Trophoblast cell (in vitro differentiated cells and primary cell): Measurements from ENCODE around the gene C19orf25. TPM values are rescaled to one million over a fixed set of nuclear protein-coding genes. Genes with fewer than 3 reads are reported as not detected.

Source experiments
- DNase-seq, 2 donors: peaks; one replicate each; pipeline ENCODE4 v3.0.0-alpha.2; 2016
- H2AFZ ChIP-seq: 2 replicates; pipeline ENCODE4 v1.6.1; 2013; ENCODE audit warnings: low read length, moderate library complexity, mild to moderate bottlenecking; ENCODE audit not compliant: insufficient read depth, poor library complexity
- H2AK5ac ChIP-seq: 2 replicates; pipeline ENCODE4 v1.6.1; 2013; ENCODE audit warnings: mild to moderate bottlenecking, low read length
- H2BK120ac ChIP-seq: 2 replicates; pipeline ENCODE4 v1.6.1; 2013; ENCODE audit warnings: low read length, mild to moderate bottlenecking, moderate library complexity; ENCODE audit not compliant: insufficient read depth, poor library complexity
- H2BK12ac ChIP-seq: 2 replicates; pipeline ENCODE4 v1.6.1; 2013; ENCODE audit warnings: mild to moderate bottlenecking, low read length, moderate library complexity
- H2BK5ac ChIP-seq: 2 replicates; pipeline ENCODE4 v1.6.1; 2013; ENCODE audit warnings: low read length, low read depth, moderate library complexity, mild to moderate bottlenecking; ENCODE audit not compliant: poor library complexity
- H3K14ac ChIP-seq: 2 replicates; pipeline ENCODE4 v1.6.1; 2013; ENCODE audit warnings: mild to moderate bottlenecking, low read length
- H3K18ac ChIP-seq: 2 replicates; pipeline ENCODE4 v1.6.1; 2013; ENCODE audit warnings: mild to moderate bottlenecking, low read length
- H3K23ac ChIP-seq: 2 replicates; pipeline ENCODE4 v1.6.1; 2013; ENCODE audit warnings: low read length
- H3K27ac ChIP-seq: 2 replicates; pipeline ENCODE4 v1.5.1; 2013; ENCODE audit warnings: low read depth, mild to moderate bottlenecking, inconsistent platforms, low read length, moderate library complexity
- H3K27me3 ChIP-seq: 2 replicates; pipeline ENCODE4 v1.6.1; 2013; ENCODE audit warnings: inconsistent platforms, mild to moderate bottlenecking, low read length, moderate library complexity; ENCODE audit not compliant: insufficient read depth
- H3K36me3 ChIP-seq, 2 experiments: 1 replicate in 1 of 2; 2 replicates in 1 of 2; pipeline ENCODE4 v1.6.1; 2013; ENCODE audit warnings: low read length in 2 of 2, mild to moderate bottlenecking in 2 of 2, moderate library complexity in 1 of 2; ENCODE audit not compliant: insufficient read depth in 2 of 2, control insufficient read depth in 1 of 2
- H3K4ac ChIP-seq: 2 replicates; pipeline ENCODE4 v1.6.1; 2013; ENCODE audit warnings: low read depth, mild to moderate bottlenecking, low read length, moderate library complexity
- H3K4me1 ChIP-seq, 2 experiments: 1 replicate in 1 of 2; 2 replicates in 1 of 2; pipeline ENCODE4 v1.6.1; 2013; ENCODE audit warnings: low read length in 2 of 2, mild to moderate bottlenecking in 2 of 2, moderate library complexity in 1 of 2; ENCODE audit not compliant: insufficient read depth in 2 of 2, control insufficient read depth in 1 of 2
- H3K4me2 ChIP-seq: 2 replicates; pipeline ENCODE4 v1.6.1; 2013; ENCODE audit warnings: inconsistent platforms, mild to moderate bottlenecking, low read length, moderate library complexity
- H3K4me3 ChIP-seq: 2 replicates; pipeline ENCODE4 v1.5.1; 2013; ENCODE audit warnings: mild to moderate bottlenecking, low read depth, low read length, inconsistent platforms
- H3K79me1 ChIP-seq: one replicate; pipeline ENCODE4 v1.6.1; 2013; ENCODE audit warnings: low read length
- H3K79me2 ChIP-seq: 2 replicates; pipeline ENCODE4 v1.6.1; 2013; ENCODE audit warnings: low read length, mild to moderate bottlenecking; ENCODE audit not compliant: control insufficient read depth, insufficient read depth, poor library complexity
- H3K9ac ChIP-seq: 2 replicates; pipeline ENCODE4 v1.6.1; 2013; ENCODE audit warnings: mild to moderate bottlenecking, low read length
- H3K9me3 ChIP-seq: 2 replicates; pipeline ENCODE4 v1.6.1; 2013; ENCODE audit warnings: low read depth, mild to moderate bottlenecking, control low read depth, inconsistent platforms, low read length; ENCODE audit not compliant: insufficient read depth
- H4K12ac ChIP-seq: 2 replicates; pipeline ENCODE4 v1.6.1; 2013; ENCODE audit warnings: low read depth, mild to moderate bottlenecking, low read length, moderate library complexity
- H4K8ac ChIP-seq: 2 replicates; pipeline ENCODE4 v1.6.1; 2013; ENCODE audit warnings: low read depth, mild to moderate bottlenecking, low read length, moderate library complexity
- H4K91ac ChIP-seq: one replicate; pipeline ENCODE4 v1.6.1; 2013; ENCODE audit warnings: low read depth, mild to moderate bottlenecking, low read length, moderate library complexity
- whole genome bisulfite sequencing: extraction: QIAGEN DNeasy Blood & Tissue Kit; methylation state at CpG from one replicate; pipeline ENCODE4 v1.1.7; 2013; ENCODE audit warnings: missing lambda C conversion rate; ENCODE audit not compliant: insufficient read length, insufficient coverage; ENCODE audit errors: extremely low coverage; 5-methylcytosine and 5-hydroxymethylcytosine counted together
- polyA plus RNA-seq: library from polyadenylated mRNA; stranded (reverse); fragments of 200-250 nt; gene quantifications from 2 replicates; pipeline ENCODE4 v1.2.3, GENCODE V29; 2013

C19orf25 gene
- polyA plus RNA-seq = 20.9 and 21.6 TPM in 2 replicates

- Histone ChIP-seq H3K4me1 (peaks cover 0 to 4% of the 10 kb centered on the region in 2 experiments), H2AFZ (peak within 1 kb of the TSS; percentile 62), H2BK120ac (peak within 1 kb of the TSS; percentile 39), H4K91ac (peak within 1 kb of the TSS; percentile 68), H3K18ac (peak within 1 kb of the TSS; percentile 36), H3K27me3 (no peaks in the 10 kb centered on the region), H3K27ac (peak within 1 kb of the TSS; percentile 76), H3K4ac (peak within 1 kb of the TSS; percentile 90), H3K79me1 (peaks cover 8% of the 10 kb centered on the region), H3K9ac (peak within 1 kb of the TSS; percentile 55), H3K79me2 (peaks cover 4% of the 10 kb centered on the region), H3K9me3 (no peaks in the 10 kb centered on the region), H3K36me3 (peaks cover 11 to 23% of the 10 kb centered on the region in 2 experiments), H3K4me3 (peak within 1 kb of the TSS; percentile 94), H2BK5ac (peak within 1 kb of the TSS; percentile 19), H2AK5ac (peak within 1 kb of the TSS; percentile 17), H3K23ac (no peak within 1 kb of the TSS), H4K12ac (peak within 1 kb of the TSS; percentile 45), H3K4me2 (peak within 1 kb of the TSS; percentile 97), H4K8ac (peak within 1 kb of the TSS; percentile 82), H3K14ac (peak within 1 kb of the TSS; percentile 62), H2BK12ac (no peak within 1 kb of the TSS)
- peak; percentile 94 to 96 for DNase-seq
- WGBS = no CpG with 5 or more reads among the region's 71 CpGs
These were observed at the start of gene C19orf25 for GRCh38 chr19:1478934-1479707. Gene C19orf25, minus strand, starts transcription at chr19:1479215. Its CDS starts 312 bp downstream, at chr19:1478903.

- no peak overlapping the region for H3K4ac ChIP-seq
- H3K79me1 ChIP-seq = no peaks in the 10 kb centered on the region
- no peak overlapping the region for H3K23ac ChIP-seq
- H4K12ac ChIP-seq = no peak overlapping the region
- no peak overlapping the region for H3K4me2 ChIP-seq
- no peaks in the 10 kb centered on the region for H3K79me2 ChIP-seq
- peaks cover 20% of the 10 kb centered on the region for H3K27me3 ChIP-seq
- no peak overlapping the region for H2BK5ac ChIP-seq
- H4K8ac ChIP-seq = no peak overlapping the region
- WGBS = no CpG with 5 or more reads among the region's 27 CpGs
- no peak overlapping the region for H3K9ac ChIP-seq
- no peak overlapping the region for H3K14ac ChIP-seq
- peak in 1 of 2 donors; percentile 28 for DNase-seq
- H2AFZ ChIP-seq = no peak overlapping the region
- no peak overlapping the region for H3K4me3 ChIP-seq
- no peaks in the 10 kb centered on the region for H3K36me3 ChIP-seq
- H3K18ac ChIP-seq = no peak overlapping the region
- no peak overlapping the region for H2AK5ac ChIP-seq
- H2BK12ac ChIP-seq = no peak overlapping the region
- H3K9me3 ChIP-seq = peaks cover 20% of the 10 kb centered on the region
- no peak overlapping the region for H3K27ac ChIP-seq
- H3K4me1 ChIP-seq = no peaks in the 10 kb centered on the region
- H4K91ac ChIP-seq = no peak overlapping the region
- no peak overlapping the region for H2BK120ac ChIP-seq
These were observed 48.8 kb upstream of the C19orf25 start for GRCh38 chr19:1527650-1528309.

- Histone ChIP-seq H3K18ac (no peak overlapping the region), H3K27ac (no peak overlapping the region), H3K23ac (no peak overlapping the region), H2BK120ac (no peak overlapping the region), H3K9me3 (peaks cover 20% of the 10 kb centered on the region), H3K79me1 (no peaks in the 10 kb centered on the region), H4K91ac (no peak overlapping the region), H3K36me3 (no peaks in the 10 kb centered on the region), H2BK12ac (no peak overlapping the region), H3K14ac (no peak overlapping the region), H3K9ac (no peak overlapping the region), H2AK5ac (no peak overlapping the region), H3K79me2 (no peaks in the 10 kb centered on the region), H3K27me3 (peaks cover 20% of the 10 kb centered on the region), H3K4ac (no peak overlapping the region), H3K4me3 (no peak overlapping the region), H2BK5ac (no peak overlapping the region), H2AFZ (no peak overlapping the region), H3K4me2 (no peak overlapping the region), H3K4me1 (no peaks in the 10 kb centered on the region), H4K12ac (no peak overlapping the region), H4K8ac (no peak overlapping the region)
- no CpG with 5 or more reads among the region's 18 CpGs for WGBS
- DNase-seq = peak in 1 of 2 donors; percentile 42
These were observed 48.1 kb upstream of the C19orf25 start for GRCh38 chr19:1526979-1527649.

GRCh38 chr19:1526066-1526778 is 47.2 kb upstream of the C19orf25 start:
- no CpG with 5 or more reads among the region's 33 CpGs for WGBS

More at GRCh38 chr19:1526066-1526778, 47.2 kb upstream of the C19orf25 start:
- Histone ChIP-seq H3K79me2 (no peaks in the 10 kb centered on the region), H3K4me2 (no peak overlapping the region), H3K27ac (no peak overlapping the region), H2BK120ac (no peak overlapping the region), H3K27me3 (peaks cover 20% of the 10 kb centered on the region), H4K12ac (no peak overlapping the region), H2BK5ac (no peak overlapping the region), H3K4me1 (no peaks in the 10 kb centered on the region), H2BK12ac (no peak overlapping the region), H3K79me1 (no peaks in the 10 kb centered on the region), H4K8ac (no peak overlapping the region), H3K18ac (no peak overlapping the region), H3K4me3 (no peak overlapping the region), H3K23ac (no peak overlapping the region), H3K14ac (no peak overlapping the region), H4K91ac (no peak overlapping the region), H3K9ac (no peak overlapping the region), H3K4ac (no peak overlapping the region), H3K36me3 (no peaks in the 10 kb centered on the region), H2AFZ (no peak overlapping the region), H3K9me3 (peaks cover 19% of the 10 kb centered on the region), H2AK5ac (no peak overlapping the region)
- DNase-seq = no peak
